IMR-90 (cell line): ENCODE data around the gene SETD2. TPM values are rescaled to one million over a fixed set of nuclear protein-coding genes. Genes with fewer than 3 reads are reported as not detected.

Experiments
- ATAC-seq: fragments of 200-7000 bp; cut with Tn5 transposase; 2 replicates; pipeline ENCODE4 v1.9.1; 2020; ENCODE audit warnings: low read depth, mild to moderate bottlenecking, moderate library complexity
- BruUV-seq: library from RNA; stranded (reverse); fragments of 400-500 nt; replicated peaks from 2 replicates; lab custom pipeline; 2021; lab: Mats Ljungman, UMichigan
- CTCF ChIA-PET: fragments of 300-600 bp; formaldehyde crosslinking; extraction: SDS; loops from one replicate; lab custom pipeline; 2021; ENCODE audit warnings: antibody characterized with exemption; lab: Yijun Ruan, JAX
- POLR2A ChIA-PET: fragments of 300-600 bp; sonication (Branson Sonifier 250); formaldehyde crosslinking; loops from one replicate; lab custom pipeline; 2022; ENCODE audit warnings: antibody characterized with exemption; ENCODE audit not compliant: unreplicated experiment; lab: Charles Lee
- DNase-seq: peaks from one replicate; pipeline ENCODE4 v3.0.0; 2013
- H2AFZ ChIP-seq: replicated peaks from 2 replicates; pipeline ENCODE3; 2013; ENCODE audit warnings: low read length, mild to moderate bottlenecking; ENCODE audit not compliant: poor library complexity
- H2AK5ac ChIP-seq: 2 replicates; pipeline ENCODE4 v1.6.1; 2013; ENCODE audit warnings: low read depth, low read length, inconsistent platforms
- H2AK9ac ChIP-seq: replicated peaks from 2 replicates; pipeline ENCODE3; 2013; ENCODE audit warnings: mild to moderate bottlenecking, low read depth, low read length, moderate library complexity; ENCODE audit not compliant: poor library complexity
- H2BK120ac ChIP-seq: 2 replicates; pipeline ENCODE4 v1.6.1; 2013; ENCODE audit warnings: low read depth, low read length, inconsistent platforms
- H2BK15ac ChIP-seq: 3 replicates; pipeline ENCODE4 v1.6.1; 2013; ENCODE audit warnings: low read depth, low read length, inconsistent platforms
- H2BK20ac ChIP-seq: 2 replicates; pipeline ENCODE4 v1.6.1; 2013; ENCODE audit warnings: low read depth, mild to moderate bottlenecking, inconsistent platforms, low read length, moderate library complexity
- H2BK5ac ChIP-seq: 2 replicates; pipeline ENCODE4 v1.6.1; 2013; ENCODE audit warnings: mild to moderate bottlenecking, low read depth, low read length, inconsistent platforms; ENCODE audit not compliant: poor library complexity, severe bottlenecking
- H3K14ac ChIP-seq: replicated peaks from 2 replicates; pipeline ENCODE4 v1.6.1; 2013; ENCODE audit warnings: low read depth, low read length, inconsistent platforms
- H3K18ac ChIP-seq: 2 replicates; pipeline ENCODE4 v1.6.1; 2013; ENCODE audit warnings: low read depth, low read length, control low read depth
- H3K23ac ChIP-seq: 2 replicates; pipeline ENCODE4 v1.6.1; 2013; ENCODE audit warnings: low read depth, low read length, inconsistent platforms
- H3K27ac ChIP-seq: 2 replicates; pipeline ENCODE4 v1.5.1; 2013; ENCODE audit warnings: mild to moderate bottlenecking, control low read depth, low read length; ENCODE audit not compliant: insufficient read depth
- H3K27me3 ChIP-seq: 2 replicates; pipeline ENCODE4 v1.6.1; 2013; ENCODE audit warnings: low read length; ENCODE audit not compliant: control insufficient read depth, insufficient read depth
- H3K36me3 ChIP-seq: 2 replicates; pipeline ENCODE4 v1.6.1; 2013; ENCODE audit warnings: low read length, mixed read lengths; ENCODE audit not compliant: control insufficient read depth, insufficient read depth
- H3K4ac ChIP-seq: 2 replicates; pipeline ENCODE4 v1.6.1; 2013; ENCODE audit warnings: low read depth, low read length, inconsistent platforms
- H3K4me1 ChIP-seq: 2 replicates; pipeline ENCODE4 v1.6.1; 2013; ENCODE audit warnings: low read length, mixed read lengths; ENCODE audit not compliant: control insufficient read depth, insufficient read depth
- H3K4me2 ChIP-seq: 2 replicates; pipeline ENCODE4 v1.6.1; 2013; ENCODE audit warnings: low read depth, mild to moderate bottlenecking, control low read depth, low read length, moderate library complexity
- H3K4me3 ChIP-seq: 2 replicates; pipeline ENCODE4 v1.5.1; 2013; ENCODE audit warnings: low read depth, mild to moderate bottlenecking, control low read depth, low read length, moderate library complexity; ENCODE audit not compliant: insufficient read depth
- H3K56ac ChIP-seq: 2 replicates; pipeline ENCODE4 v1.6.1; 2013; ENCODE audit warnings: low read length, inconsistent platforms; ENCODE audit not compliant: insufficient read depth; ENCODE audit errors: extremely low read depth
- H3K79me1 ChIP-seq, 2 experiments: 2 replicates each; pipeline ENCODE4 v1.6.1; 2013; ENCODE audit warnings: low read length in 2 of 2, inconsistent platforms in 1 of 2, low read depth in 1 of 2
- H3K9ac ChIP-seq: 2 replicates; pipeline ENCODE4 v1.6.1; 2013; ENCODE audit warnings: low read depth, low read length, control low read depth
- H3K9me1 ChIP-seq: 2 replicates; pipeline ENCODE4 v1.6.1; 2013; ENCODE audit warnings: low read length, inconsistent platforms; ENCODE audit not compliant: insufficient read depth
- H3K9me3 ChIP-seq: 2 replicates; pipeline ENCODE4 v1.6.1; 2013; ENCODE audit warnings: low read length; ENCODE audit not compliant: control insufficient read depth, insufficient read depth
- H4K20me1 ChIP-seq: 2 replicates; pipeline ENCODE4 v1.6.1; 2013; ENCODE audit warnings: low read length, inconsistent platforms; ENCODE audit not compliant: insufficient read depth
- H4K5ac ChIP-seq: 2 replicates; pipeline ENCODE4 v1.6.1; 2013; ENCODE audit warnings: mild to moderate bottlenecking, low read depth, low read length, control low read depth
- H4K8ac ChIP-seq, 2 experiments: 2 replicates each; pipeline ENCODE4 v1.6.1; 2013; ENCODE audit warnings: low read depth in 2 of 2, low read length in 2 of 2, control low read depth in 1 of 2, inconsistent platforms in 1 of 2
- H4K91ac ChIP-seq: 2 replicates; pipeline ENCODE4 v1.6.1; 2013; ENCODE audit warnings: low read depth, low read length, inconsistent platforms; ENCODE audit not compliant: insufficient read depth
- CEBPB ChIP-seq: IDR thresholded peaks from 2 replicates; pipeline ENCODE4 v1.6.1; 2012; ENCODE audit warnings: low read depth, low read length, improper control_type of control experiment
- CHD1 ChIP-seq: IDR thresholded peaks from 2 replicates; pipeline ENCODE4 v1.6.1; 2012; ENCODE audit warnings: low read depth, low read length, improper control_type of control experiment
- CTCF ChIP-seq: conservative IDR thresholded peaks from 2 replicates; pipeline ENCODE4 v1.5.1; 2012; ENCODE audit warnings: mild to moderate bottlenecking, low read depth, low read length, improper control_type of control experiment
- ELK1 ChIP-seq: fragments of 150-350 bp; IDR thresholded peaks from 2 replicates; pipeline ENCODE4 v1.6.1; 2016; ENCODE audit warnings: low read depth, mild to moderate bottlenecking, low read length, moderate library complexity, borderline replicate concordance
- FOS ChIP-seq: fragments of 150-350 bp; IDR thresholded peaks from 2 replicates; pipeline ENCODE4 v1.6.1; 2016; ENCODE audit warnings: low read depth, low read length
- MAFK ChIP-seq: IDR thresholded peaks from 2 replicates; pipeline ENCODE4 v1.6.1; 2012; ENCODE audit warnings: low read depth, low read length, improper control_type of control experiment
- NFE2L2 ChIP-seq: fragments of 150-350 bp; IDR thresholded peaks from 2 replicates; pipeline ENCODE4 v1.6.1; 2016; ENCODE audit warnings: low read depth, mild to moderate bottlenecking, low read length
- RFX5 ChIP-seq: IDR thresholded peaks from 2 replicates; pipeline ENCODE4 v1.8.0; 2012; ENCODE audit warnings: low read depth, mild to moderate bottlenecking, low read length, moderate library complexity
- USF2 ChIP-seq: fragments of 150-350 bp; IDR thresholded peaks from 2 replicates; pipeline ENCODE4 v1.6.1; 2017; ENCODE audit warnings: mild to moderate bottlenecking, antibody characterized with exemption, low read length, low read depth
- WGBS, 2 experiments: methylation state at CpG; one replicate each; pipeline versions ENCODE4 v1.1.5 to v1.1.7; 2013; ENCODE audit warnings: missing lambda C conversion rate in 2 of 2; ENCODE audit not compliant: insufficient read length in 1 of 2; ENCODE audit errors: extremely low coverage in 2 of 2; 5-methylcytosine and 5-hydroxymethylcytosine counted together
- dilution Hi-C: fragments of 300-500 bp; cut with HindIII; formaldehyde crosslinking; loops from one replicate; pipeline ENCODE4 v1.14.3; 2018; ENCODE audit warnings: low sequenced_read_pairs; ENCODE audit not compliant: unreplicated experiment
- in situ Hi-C: fragments of 300-500 bp; cut with MboI; formaldehyde crosslinking; loops from 3 replicates; pipeline ENCODE4 v1.14.3; 2019; ENCODE audit warnings: low sequenced_read_pairs, inconsistent platforms, mixed read lengths
- intact Hi-C: fragments of 100-400 bp; cut with micrococcal nuclease; formaldehyde crosslinking; loops from 2 replicates; pipeline ENCODE4 v1.10.0; 2022
- polyA plus RNA-seq, 3 experiments: library from polyadenylated mRNA; depleted of rRNA; stranded (reverse); fragments of >200 nt; gene quantifications; 2 replicates each; pipeline ENCODE4 v1.2.3, GENCODE V29; 2012; ENCODE audit warnings: low replicate concordance in 1 of 3
- total RNA-seq: library from RNA; depleted of rRNA; stranded (reverse); fragments of >200 nt; gene quantifications from 2 replicates; pipeline ENCODE4 v1.2.3, GENCODE V29; 2012

SETD2 gene
- total and polyA plus RNA-seq, 2 of the 4 experiments (the other 2 are of a cell fraction), result 18.3 to 20.1 TPM

- peaks cover 32% of the 10 kb centered on the region for H3K9me1 ChIP-seq
- H4K91ac ChIP-seq, result peak overlapping the region; percentile 29; the same call in 1 of the 2 replicates
- peak overlapping the region; percentile 5 for H2AFZ ChIP-seq
- peak overlapping the region in 1 of 2 experiments; percentile 57; a peak in 1 of 4 replicates for H4K8ac ChIP-seq
- H3K4me2 ChIP-seq, result peak overlapping the region; percentile 48; the same call in 1 of the 2 replicates
- peak overlapping the region; percentile 81; the same call in 1 of the 3 replicates for H2BK15ac ChIP-seq
- dilution Hi-C loops, result no loop called here
- peaks cover 26% of the 10 kb centered on the region for H3K36me3 ChIP-seq
- TF ChIP-seq CHD1, result no peak
- TF ChIP-seq USF2, result no peak
- no peak for TF ChIP-seq RFX5
- no peak for TF ChIP-seq ELK1
- TF ChIP-seq CEBPB, result no peak
- peak; percentile 24; the same call in 1 of the 2 replicates for TF ChIP-seq NFE2L2
- 0 out of 2 replicates have a peak, but pooled peaks have one; percentile 15 for TF ChIP-seq FOS
- no peak for TF ChIP-seq MAFK
- no peak for TF ChIP-seq CTCF
- H3K4me3 ChIP-seq, result no peak overlapping the region
- H3K27ac ChIP-seq, result peak overlapping the region; percentile 38
- peak overlapping the region; percentile 46 for H3K23ac ChIP-seq
- H4K20me1 ChIP-seq, result peaks cover 24% of the 10 kb centered on the region
- H3K9me3 ChIP-seq, result no peaks in the 10 kb centered on the region
- no peak overlapping the region; the same call in 1 of the 2 replicates for H2BK20ac ChIP-seq
- ATAC-seq (peak; percentile 93), DNase-seq (peak; percentile 90)
- TSS peak; percentile 96 for BruUV-seq
- POLR2A ChIA-PET, result no interaction called here
- in situ Hi-C loops, result no loop called here
- H3K18ac ChIP-seq, result no peak overlapping the region
- H3K27me3 ChIP-seq, result no peaks in the 10 kb centered on the region
- H3K14ac ChIP-seq, result peak overlapping the region; percentile 46; the same call in 1 of the 2 replicates
- peak overlapping the region; percentile 21; the same call in 1 of the 2 replicates for H3K56ac ChIP-seq
- 0% methylated on average over 1 of the region's 1 CpG; no CpG with 5 or more reads in 1 of the 2 experiments for WGBS, 2 experiments
- H3K9ac ChIP-seq, result no peak overlapping the region
- 0 out of 2 replicates have a peak overlapping the region, but pooled peaks have one; percentile 62 for H2AK5ac ChIP-seq
- peak overlapping the region; percentile 17 for H2BK120ac ChIP-seq
- peaks cover 29 to 71% of the 10 kb centered on the region in 2 experiments for H3K79me1 ChIP-seq
- intact Hi-C loops, result no loop called here
- peak overlapping the region; percentile 60 for H3K4ac ChIP-seq
- H4K5ac ChIP-seq, result no peak overlapping the region
- H2BK5ac ChIP-seq, result peak overlapping the region; percentile 70
- CTCF ChIA-PET, result interaction anchor here (0.7 kb wide), 1 partner anchor 65 kb away, joined by 3 read pairs; no protein-coding TSS in a partner anchor
- peaks cover 16% of the 10 kb centered on the region for H3K4me1 ChIP-seq
- peak overlapping the region; percentile 58 for H2AK9ac ChIP-seq
These were observed 146.9 kb downstream of the SETD2 start for GRCh38 chr3:47016934-47017435.
